ENCODE measurements around the gene IFNK.
A peak's percentile ranks its signal among the peaks of the same experiment; 100 is the strongest.

IFNK gene

DNA sequence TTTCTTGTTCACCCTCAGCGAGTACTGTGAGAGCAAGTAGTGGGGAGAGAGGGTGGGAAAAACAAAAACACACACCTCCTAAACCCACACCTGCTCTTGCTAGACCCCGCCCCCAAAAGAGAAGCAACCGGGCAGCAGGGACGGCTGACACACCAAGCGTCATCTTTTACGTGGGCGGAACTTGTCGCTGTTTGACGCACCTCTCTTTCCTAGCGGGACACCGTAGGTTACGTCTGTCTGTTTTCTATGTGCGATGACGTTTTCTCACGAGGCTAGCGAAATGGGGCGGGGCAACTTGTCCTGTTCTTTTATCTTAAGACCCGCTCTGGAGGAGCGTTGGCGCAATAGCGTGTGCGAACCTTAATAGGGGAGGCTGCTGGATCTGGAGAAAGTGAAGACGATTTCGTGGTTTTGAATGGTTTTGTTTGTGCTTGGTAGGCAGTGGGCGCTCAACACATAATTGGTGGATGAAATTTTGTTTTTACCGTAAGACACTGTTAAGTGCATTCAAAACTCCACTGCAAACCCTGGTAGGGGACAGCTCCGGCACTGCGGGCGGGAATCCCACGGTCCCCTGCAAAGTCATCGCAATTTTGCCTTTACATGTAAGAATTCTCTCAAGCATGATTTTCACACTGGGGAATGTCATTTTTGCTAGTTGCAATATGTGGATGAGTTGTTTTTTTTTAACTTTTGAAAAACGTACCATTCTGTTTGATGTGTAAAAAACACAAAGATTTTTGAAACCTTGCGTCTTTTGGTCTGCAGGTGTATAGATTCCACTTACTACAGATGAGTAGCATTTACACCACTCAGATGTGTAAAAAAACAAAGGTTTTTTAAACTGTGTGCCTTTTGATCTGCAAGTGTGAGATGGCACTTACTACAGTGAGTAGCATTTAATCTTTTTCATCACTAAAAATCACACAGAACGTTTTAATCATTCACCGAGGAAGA, 49.8 kb downstream of the IFNK start:
- DNase-seq, result peak; percentile 99

All from central memory CD4-positive, alpha-beta T cell (primary cell).